ENCODE data around the gene NRCAM. TPM values are rescaled to one million over a fixed set of nuclear protein-coding genes. Genes with fewer than 3 reads are reported as not detected.

Gene NRCAM
- polyA plus RNA-seq, 3 donors = not detected

GRCh38 chr7:108118959-108119358, 337.3 kb downstream of the NRCAM start:
- Histone ChIP-seq H3K9ac (ENCODE audit: insufficient read depth, low read length, poor library complexity, severe bottlenecking) (no peak overlapping the region), H3K4me3 (replicated peaks in 1 of 3; ENCODE audit: low read depth in 2 of 3, low read length in 3 of 3) (no peak overlapping the region), H3K27me3 (ENCODE audit: control insufficient read depth in 2 of 2, insufficient read depth in 2 of 2, low read length in 2 of 2) (no peaks in the 10 kb centered on the region), H3K27ac (ENCODE audit: low read depth in 1 of 2, low read length in 2 of 2) (no peak overlapping the region), H3K9me3 (replicated peaks in 1 of 2; ENCODE audit: control insufficient read depth in 1 of 2, insufficient read depth in 1 of 2, low read length in 2 of 2) (no peaks in the 10 kb centered on the region), H3K79me2 (ENCODE audit: insufficient read depth, low read length) (no peaks in the 10 kb centered on the region), H3K4me2 (replicated peaks; ENCODE audit: extremely low read depth, low read length, poor library complexity, severe bottlenecking) (no peak overlapping the region), H3K4me1 (ENCODE audit: control insufficient read depth in 1 of 2, insufficient read depth in 2 of 2, low read length in 2 of 2) (no peaks in the 10 kb centered on the region), H4K20me1 (ENCODE audit: insufficient read depth, low read length) (no peaks in the 10 kb centered on the region), H2AFZ (ENCODE audit: insufficient read depth, low read depth, low read length, poor library complexity, severe bottlenecking) (no peak overlapping the region), H3K36me3 (replicated peaks in 1 of 2; ENCODE audit: control insufficient read depth in 1 of 2, insufficient read depth in 2 of 2, low read length in 2 of 2) (no peaks in the 10 kb centered on the region)
- peaks cover 0 to 3% (median 0%) of the 10 kb centered on the region in 7 donors for H3K9me3 Mint-ChIP-seq
- TF ChIP-seq, protein P1, sequence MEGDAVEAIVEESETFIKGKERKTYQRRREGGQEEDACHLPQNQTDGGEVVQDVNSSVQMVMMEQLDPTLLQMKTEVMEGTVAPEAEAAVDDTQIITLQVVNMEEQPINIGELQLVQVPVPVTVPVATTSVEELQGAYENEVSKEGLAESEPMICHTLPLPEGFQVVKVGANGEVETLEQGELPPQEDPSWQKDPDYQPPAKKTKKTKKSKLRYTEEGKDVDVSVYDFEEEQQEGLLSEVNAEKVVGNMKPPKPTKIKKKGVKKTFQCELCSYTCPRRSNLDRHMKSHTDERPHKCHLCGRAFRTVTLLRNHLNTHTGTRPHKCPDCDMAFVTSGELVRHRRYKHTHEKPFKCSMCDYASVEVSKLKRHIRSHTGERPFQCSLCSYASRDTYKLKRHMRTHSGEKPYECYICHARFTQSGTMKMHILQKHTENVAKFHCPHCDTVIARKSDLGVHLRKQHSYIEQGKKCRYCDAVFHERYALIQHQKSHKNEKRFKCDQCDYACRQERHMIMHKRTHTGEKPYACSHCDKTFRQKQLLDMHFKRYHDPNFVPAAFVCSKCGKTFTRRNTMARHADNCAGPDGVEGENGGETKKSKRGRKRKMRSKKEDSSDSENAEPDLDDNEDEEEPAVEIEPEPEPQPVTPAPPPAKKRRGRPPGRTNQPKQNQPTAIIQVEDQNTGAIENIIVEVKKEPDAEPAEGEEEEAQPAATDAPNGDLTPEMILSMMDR (IDR thresholded peaks at IDR 0.05) = no peak
- no peaks in the 10 kb centered on the region for H3K36me3 Mint-ChIP-seq
- no CpG with 5 or more reads among the region's 2 CpGs for WGBS (ENCODE audit: insufficient coverage)
- no peak overlapping the region for H3K4me3 Mint-ChIP-seq
- no peaks in the 10 kb centered on the region for H3K27me3 Mint-ChIP-seq (ENCODE audit: low read depth in 3 of 3)
- intact Hi-C loops (cut with micrococcal nuclease) = no loop called here
- H3K27ac Mint-ChIP-seq = no peak overlapping the region
- no peak for DNase-seq
- no peaks in the 10 kb centered on the region for H3K4me1 Mint-ChIP-seq

- Histone ChIP-seq H2AFZ (ENCODE audit: insufficient read depth, low read depth, low read length, poor library complexity, severe bottlenecking) (no peak overlapping the region), H4K20me1 (ENCODE audit: insufficient read depth, low read length) (no peaks in the 10 kb centered on the region), H3K36me3 (replicated peaks in 1 of 2; ENCODE audit: control insufficient read depth in 1 of 2, insufficient read depth in 2 of 2, low read length in 2 of 2) (no peaks in the 10 kb centered on the region), H3K9me3 (replicated peaks in 1 of 2; ENCODE audit: control insufficient read depth in 1 of 2, insufficient read depth in 1 of 2, low read length in 2 of 2) (no peaks in the 10 kb centered on the region), H3K79me2 (ENCODE audit: insufficient read depth, low read length) (no peaks in the 10 kb centered on the region), H3K27ac (ENCODE audit: low read depth in 1 of 2, low read length in 2 of 2) (no peak overlapping the region), H3K4me3 (replicated peaks in 1 of 3; ENCODE audit: low read depth in 2 of 3, low read length in 3 of 3) (no peak overlapping the region), H3K9ac (ENCODE audit: insufficient read depth, low read length, poor library complexity, severe bottlenecking) (no peak overlapping the region), H3K4me2 (replicated peaks; ENCODE audit: extremely low read depth, low read length, poor library complexity, severe bottlenecking) (no peak overlapping the region), H3K4me1 (ENCODE audit: control insufficient read depth in 1 of 2, insufficient read depth in 2 of 2, low read length in 2 of 2) (no peaks in the 10 kb centered on the region), H3K27me3 (ENCODE audit: control insufficient read depth in 2 of 2, insufficient read depth in 2 of 2, low read length in 2 of 2) (no peaks in the 10 kb centered on the region)
- Mint-ChIP-seq H3K27ac (no peak overlapping the region), H3K36me3 (no peaks in the 10 kb centered on the region), H3K27me3 (ENCODE audit: low read depth in 3 of 3) (no peaks in the 10 kb centered on the region), H3K4me1 (no peaks in the 10 kb centered on the region), H3K9me3 (peaks cover 0 to 3% (median 0%) of the 10 kb centered on the region in 7 donors), H3K4me3 (no peak overlapping the region)
- WGBS (ENCODE audit: insufficient coverage) = 79% methylated on average over 3 of the region's 6 CpGs
- TF ChIP-seq, protein P1 (IDR thresholded peaks at IDR 0.05) = no peak
- intact Hi-C loops (cut with micrococcal nuclease) = no loop called here
- DNase-seq = no peak
Observed at GRCh38 chr7:108114117-108114841, 342.0 kb downstream of the NRCAM start.

All from CD14-positive monocyte (primary cell).